TTC549 (cell line): ENCODE data around the gene FOXF1.

ENCODE experiments used
- FAIRE-seq: peaks from 2 replicates; lab custom pipeline; 2012; peaks lifted over from hg19 to GRCh38; lab: Jason Lieb, UNC

Gene FOXF1

DNA sequence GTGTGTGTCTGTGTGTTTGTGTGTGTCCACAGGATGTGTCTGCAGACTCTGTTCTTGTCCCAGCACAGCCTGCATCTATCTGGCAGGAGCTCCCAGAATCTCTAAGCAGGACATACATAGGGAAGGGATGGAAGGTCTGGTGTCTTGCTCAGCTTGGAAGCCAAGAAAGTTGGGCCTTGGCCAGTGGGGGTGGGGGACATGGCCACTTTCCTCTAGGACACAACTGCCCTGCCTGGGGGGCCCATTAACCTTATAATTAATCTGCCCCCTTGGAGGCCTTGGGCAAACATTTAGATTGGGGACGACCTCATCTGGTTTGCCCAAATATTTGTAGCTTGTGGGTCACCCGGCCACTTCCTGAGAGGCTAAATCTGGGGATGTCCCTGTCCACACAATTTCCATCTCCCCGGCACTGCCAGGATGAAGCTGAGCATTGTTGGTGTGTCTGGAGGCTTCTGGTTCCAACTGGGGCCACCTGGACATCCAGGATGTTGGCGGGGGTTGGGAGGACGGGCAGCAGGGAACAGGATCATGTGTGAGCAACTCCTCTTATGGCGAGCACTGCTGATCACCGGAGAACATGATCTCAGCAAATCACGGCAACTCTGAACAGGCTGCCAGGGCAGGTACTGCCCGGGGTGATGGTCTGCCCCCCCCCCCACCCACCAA, 17.2 kb upstream of the FOXF1 start:
- FAIRE-seq: no peak

DNA sequence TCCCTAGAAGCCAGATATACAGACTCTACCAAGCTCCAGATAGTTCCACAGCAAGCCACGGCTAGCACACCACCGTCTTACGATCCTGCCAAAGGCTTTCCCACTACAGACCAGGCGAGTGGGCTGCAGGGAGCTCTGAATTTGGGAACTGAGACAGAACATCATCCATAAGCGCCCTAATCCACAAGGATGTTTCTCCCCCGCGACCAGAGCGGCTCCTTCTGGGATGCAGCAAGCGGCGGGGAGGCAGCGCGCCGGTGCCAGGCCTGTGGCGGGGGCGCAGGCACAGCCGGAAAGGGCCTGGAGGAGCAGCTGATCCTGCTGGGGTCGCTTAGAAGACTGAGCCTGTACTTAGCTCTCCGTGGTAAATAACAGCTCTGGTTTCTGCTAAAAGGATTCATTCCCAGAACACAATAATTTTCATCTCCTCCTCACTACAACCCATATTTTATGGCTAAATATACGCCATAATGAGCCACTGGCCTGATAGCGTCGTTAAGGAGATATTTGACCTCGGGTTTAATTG, 16.2 kb upstream of the FOXF1 start:
- FAIRE-seq: no peak

DNA sequence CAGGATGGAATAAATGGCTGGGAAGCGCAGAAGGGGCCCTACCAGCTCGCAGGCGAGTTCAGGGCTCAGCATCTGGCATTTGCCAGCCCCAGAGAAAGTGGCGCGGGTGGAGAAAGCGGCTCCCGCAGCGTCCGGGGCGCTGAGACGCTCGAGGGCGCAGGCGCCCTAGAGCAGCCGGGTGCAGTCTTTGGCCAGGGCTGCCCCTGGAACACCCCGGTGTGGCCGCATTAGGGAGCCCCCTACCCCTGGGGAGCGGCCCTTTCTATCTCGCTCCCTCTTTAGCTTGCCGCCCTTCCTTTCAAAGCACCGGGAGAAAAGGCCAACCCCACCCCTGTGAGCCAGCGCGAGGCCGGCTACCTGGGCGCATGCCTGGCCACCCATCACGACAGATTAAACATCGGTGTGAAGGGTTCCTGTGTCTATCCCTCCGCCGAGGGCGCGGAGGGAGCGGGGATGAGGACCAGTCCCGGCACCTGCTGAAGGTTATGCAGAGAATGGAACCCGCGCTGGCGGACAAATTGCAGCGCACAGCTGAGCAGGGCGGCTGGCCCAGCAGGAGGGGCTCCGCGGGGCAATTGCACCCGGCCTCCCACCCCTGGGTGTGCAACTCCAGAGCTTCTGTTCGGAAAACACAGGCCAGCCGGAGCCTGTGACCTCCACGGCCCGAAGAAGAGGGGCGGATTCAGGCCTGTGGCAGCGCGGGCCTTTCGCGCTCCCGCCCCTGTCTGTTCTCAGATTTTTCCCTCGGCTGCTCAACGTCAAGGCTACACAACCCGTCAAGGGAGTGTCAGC, 15.6 kb upstream of the FOXF1 start:
- FAIRE-seq: no peak

GRCh38 chr16:86495357-86495701, 15.0 kb upstream of the FOXF1 start:
- FAIRE-seq: no peak

GRCh38 chr16:86495756-86496261, 14.5 kb upstream of the FOXF1 start:
- no peak for FAIRE-seq

DNA sequence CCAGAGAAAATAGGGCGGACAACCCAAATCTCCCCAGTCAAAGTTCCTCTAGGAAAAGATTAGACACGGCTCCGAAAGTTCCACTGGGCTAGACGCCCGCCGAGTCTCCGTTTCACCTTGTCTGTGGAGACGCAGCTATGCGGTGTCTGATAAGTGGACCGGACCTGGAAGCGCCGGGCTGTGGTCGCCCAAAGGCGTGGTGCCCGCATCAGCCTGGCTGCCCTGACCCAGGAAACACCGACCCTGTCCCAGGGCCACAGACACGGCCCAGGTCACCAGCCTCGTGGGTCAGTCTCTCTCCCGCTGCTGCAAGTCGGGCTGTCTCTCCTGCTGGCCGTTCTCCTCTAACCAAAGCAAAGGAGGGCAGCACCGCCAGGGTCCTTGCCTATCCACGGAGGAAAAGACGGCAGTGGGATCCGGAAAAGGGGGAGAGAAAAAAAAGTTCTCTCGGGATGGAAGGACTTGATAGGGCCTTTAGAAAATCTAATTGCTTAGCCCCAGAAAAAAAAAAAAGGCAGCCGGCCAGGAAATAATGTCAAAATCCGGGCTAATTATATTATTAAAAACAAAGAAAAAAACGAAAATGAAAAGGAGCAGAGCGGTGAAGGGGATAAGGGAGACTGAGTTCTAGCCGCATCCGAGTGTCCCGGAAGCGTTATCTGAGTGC, 13.9 kb upstream of the FOXF1 start:
- no peak for FAIRE-seq

DNA sequence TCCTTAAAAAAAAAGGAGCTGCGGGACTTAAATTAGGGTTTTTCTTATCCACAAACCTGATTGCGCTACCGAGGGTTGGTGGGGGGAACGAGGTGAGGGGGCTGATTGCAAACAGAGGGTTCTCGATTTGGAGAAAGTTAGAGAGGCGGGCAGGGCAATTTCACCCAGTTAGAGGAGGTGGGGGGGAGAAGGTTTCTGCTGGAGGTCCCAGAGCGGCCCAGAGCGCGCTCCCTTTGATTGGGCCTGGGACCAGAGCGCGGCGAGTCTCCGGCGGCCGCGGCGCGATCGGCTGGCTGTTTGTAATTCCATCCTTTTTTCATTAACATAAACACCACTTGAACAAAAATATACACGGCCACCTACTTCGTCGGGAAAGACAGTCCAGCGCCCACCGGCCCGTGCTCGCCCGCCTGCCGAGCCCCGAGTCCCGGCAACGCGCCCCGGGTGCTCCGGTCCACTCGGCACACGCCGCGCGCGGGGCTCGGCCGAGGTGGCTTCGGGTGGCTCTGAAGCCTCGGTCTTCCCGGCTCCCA, 13.3 kb upstream of the FOXF1 start:
- no peak for FAIRE-seq

GRCh38 chr16:86497551-86498021, 12.7 kb upstream of the FOXF1 start:
- no peak for FAIRE-seq

DNA sequence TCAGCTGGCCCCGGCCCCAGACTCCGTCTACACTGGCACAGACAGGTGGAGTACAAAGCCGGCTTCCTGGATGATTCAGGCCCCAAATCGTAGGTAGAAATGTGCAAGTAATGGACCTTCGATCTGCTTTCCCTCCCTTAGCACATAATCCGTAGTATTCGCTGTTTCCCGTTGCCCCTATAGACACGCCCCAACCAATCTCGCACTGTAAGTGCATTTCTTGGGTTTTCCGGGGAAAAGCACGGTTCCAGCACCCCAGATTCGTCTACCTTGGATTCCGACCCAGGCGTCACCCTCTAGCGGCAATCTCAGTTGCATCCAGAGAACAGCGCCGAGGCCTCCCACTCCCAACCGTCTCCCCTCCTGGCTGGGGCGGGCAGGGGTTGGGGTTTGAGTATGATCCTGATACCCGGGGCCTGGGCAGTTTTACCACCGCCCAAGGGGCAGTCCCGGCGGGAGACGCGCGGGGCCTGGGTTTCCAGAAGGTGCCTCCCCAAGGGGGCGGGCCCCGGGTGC, 12.1 kb upstream of the FOXF1 start:
- no peak for FAIRE-seq

- FAIRE-seq: no peak
Measured at GRCh38 chr16:86498671-86499439, 11.5 kb upstream of the FOXF1 start.

GRCh38 chr16:86499440-86499786, 10.9 kb upstream of the FOXF1 start:
- no peak for FAIRE-seq

GRCh38 chr16:86499889-86500707, 10.2 kb upstream of the FOXF1 start:
- FAIRE-seq: no peak

GRCh38 chr16:86500708-86501510, 9.4 kb upstream of the FOXF1 start:
- no peak for FAIRE-seq

- FAIRE-seq: no peak
Measured at GRCh38 chr16:86501989-86502855, 8.1 kb upstream of the FOXF1 start.

GRCh38 chr16:86502856-86503748, 7.2 kb upstream of the FOXF1 start:
- no peak for FAIRE-seq

GRCh38 chr16:86503830-86504229, 6.5 kb upstream of the FOXF1 start:
- FAIRE-seq: no peak

GRCh38 chr16:86504315-86505184, 5.8 kb upstream of the FOXF1 start:
- FAIRE-seq: no peak
